Measurements from ENCODE around the gene TFAM.

DNA sequence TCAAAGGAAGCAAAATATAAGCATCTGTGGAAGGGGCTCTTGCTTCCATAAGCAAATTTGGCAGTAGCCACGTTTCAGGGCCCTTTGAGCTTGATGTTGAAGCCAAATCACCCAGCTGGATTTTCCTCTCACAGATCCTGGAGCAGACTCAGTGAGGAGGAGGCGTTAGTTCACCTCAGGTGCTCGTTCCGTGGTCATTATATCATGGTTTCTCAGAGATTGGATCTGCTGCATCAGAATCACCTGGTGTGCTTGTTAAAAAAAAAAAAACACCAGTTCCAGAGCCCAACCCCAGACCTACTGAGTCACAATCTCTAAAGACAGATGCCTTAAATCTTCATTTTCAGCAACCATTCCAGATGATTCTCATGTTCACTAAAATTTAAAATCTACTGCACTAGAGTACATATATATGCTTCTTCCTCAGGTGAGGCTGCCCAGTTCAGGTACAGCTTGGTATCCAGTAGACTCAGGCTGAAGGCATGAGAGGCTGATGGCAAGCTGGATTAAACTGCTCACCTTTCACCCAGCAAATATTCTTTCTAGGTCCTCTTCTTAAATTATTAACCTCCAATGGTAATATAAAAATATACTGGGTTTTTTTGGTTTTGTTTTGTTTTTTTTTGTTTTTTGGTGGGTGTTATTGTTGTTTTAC lies 24.9 kb downstream of the TFAM start:
- TF ChIP-seq, protein P1, sequence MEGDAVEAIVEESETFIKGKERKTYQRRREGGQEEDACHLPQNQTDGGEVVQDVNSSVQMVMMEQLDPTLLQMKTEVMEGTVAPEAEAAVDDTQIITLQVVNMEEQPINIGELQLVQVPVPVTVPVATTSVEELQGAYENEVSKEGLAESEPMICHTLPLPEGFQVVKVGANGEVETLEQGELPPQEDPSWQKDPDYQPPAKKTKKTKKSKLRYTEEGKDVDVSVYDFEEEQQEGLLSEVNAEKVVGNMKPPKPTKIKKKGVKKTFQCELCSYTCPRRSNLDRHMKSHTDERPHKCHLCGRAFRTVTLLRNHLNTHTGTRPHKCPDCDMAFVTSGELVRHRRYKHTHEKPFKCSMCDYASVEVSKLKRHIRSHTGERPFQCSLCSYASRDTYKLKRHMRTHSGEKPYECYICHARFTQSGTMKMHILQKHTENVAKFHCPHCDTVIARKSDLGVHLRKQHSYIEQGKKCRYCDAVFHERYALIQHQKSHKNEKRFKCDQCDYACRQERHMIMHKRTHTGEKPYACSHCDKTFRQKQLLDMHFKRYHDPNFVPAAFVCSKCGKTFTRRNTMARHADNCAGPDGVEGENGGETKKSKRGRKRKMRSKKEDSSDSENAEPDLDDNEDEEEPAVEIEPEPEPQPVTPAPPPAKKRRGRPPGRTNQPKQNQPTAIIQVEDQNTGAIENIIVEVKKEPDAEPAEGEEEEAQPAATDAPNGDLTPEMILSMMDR (IDR thresholded peaks at IDR 0.05) = no peak
- TF ChIP-seq POLR2A (IDR thresholded peaks at IDR 0.05) = no peak
